ENCODE results near the gene PTDSS2.

The PTDSS2 gene

GRCh38 chr11:444396-445144 is 5.5 kb upstream of the PTDSS2 start:
- Histone ChIP-seq H3K9ac (ENCODE audit: low read depth, low read length) (no peak overlapping the region), H3K27me3 (ENCODE audit: insufficient read depth, low read length) (no peaks in the 10 kb centered on the region), H3K4me3 (ENCODE audit: low read length) (no peak overlapping the region), H3K27ac (ENCODE audit: low read depth, low read length) (no peak overlapping the region), H3K36me3 (ENCODE audit: insufficient read depth, low read length) (no peaks in the 10 kb centered on the region), H3K9me3 (ENCODE audit: insufficient read depth, low read depth, low read length) (no peaks in the 10 kb centered on the region), H3K4me1 (ENCODE audit: insufficient read depth, low read length) (0 out of 2 replicates have a peak, but pooled peaks cover 3% of the 10 kb centered on the region)
- 71% methylated on average over 10 of the region's 12 CpGs for WGBS

- H3K9ac ChIP-seq (ENCODE audit: low read depth, low read length): no peak overlapping the region
- H3K27me3 ChIP-seq (ENCODE audit: insufficient read depth, low read length): no peaks in the 10 kb centered on the region
- no peak overlapping the region for H3K4me3 ChIP-seq (ENCODE audit: low read length)
- 83% methylated on average over 20 of the region's 20 CpGs for WGBS
- H3K9me3 ChIP-seq (ENCODE audit: insufficient read depth, low read depth, low read length): no peaks in the 10 kb centered on the region
- H3K4me1 ChIP-seq (ENCODE audit: insufficient read depth, low read length): 0 out of 2 replicates have a peak, but pooled peaks cover 3% of the 10 kb centered on the region
- H3K36me3 ChIP-seq (ENCODE audit: insufficient read depth, low read length): no peaks in the 10 kb centered on the region
- H3K27ac ChIP-seq (ENCODE audit: low read depth, low read length): no peak overlapping the region
These were observed 4.1 kb upstream of the PTDSS2 start for GRCh38 chr11:445765-446588.

GRCh38 chr11:446891-447290 is 3.2 kb upstream of the PTDSS2 start:
- 0 out of 2 replicates have a peak, but pooled peaks cover under 1% of the 10 kb centered on the region for H3K36me3 ChIP-seq (ENCODE audit: insufficient read depth, low read length)
- no peak overlapping the region for H3K4me3 ChIP-seq (ENCODE audit: low read length)

DNA sequence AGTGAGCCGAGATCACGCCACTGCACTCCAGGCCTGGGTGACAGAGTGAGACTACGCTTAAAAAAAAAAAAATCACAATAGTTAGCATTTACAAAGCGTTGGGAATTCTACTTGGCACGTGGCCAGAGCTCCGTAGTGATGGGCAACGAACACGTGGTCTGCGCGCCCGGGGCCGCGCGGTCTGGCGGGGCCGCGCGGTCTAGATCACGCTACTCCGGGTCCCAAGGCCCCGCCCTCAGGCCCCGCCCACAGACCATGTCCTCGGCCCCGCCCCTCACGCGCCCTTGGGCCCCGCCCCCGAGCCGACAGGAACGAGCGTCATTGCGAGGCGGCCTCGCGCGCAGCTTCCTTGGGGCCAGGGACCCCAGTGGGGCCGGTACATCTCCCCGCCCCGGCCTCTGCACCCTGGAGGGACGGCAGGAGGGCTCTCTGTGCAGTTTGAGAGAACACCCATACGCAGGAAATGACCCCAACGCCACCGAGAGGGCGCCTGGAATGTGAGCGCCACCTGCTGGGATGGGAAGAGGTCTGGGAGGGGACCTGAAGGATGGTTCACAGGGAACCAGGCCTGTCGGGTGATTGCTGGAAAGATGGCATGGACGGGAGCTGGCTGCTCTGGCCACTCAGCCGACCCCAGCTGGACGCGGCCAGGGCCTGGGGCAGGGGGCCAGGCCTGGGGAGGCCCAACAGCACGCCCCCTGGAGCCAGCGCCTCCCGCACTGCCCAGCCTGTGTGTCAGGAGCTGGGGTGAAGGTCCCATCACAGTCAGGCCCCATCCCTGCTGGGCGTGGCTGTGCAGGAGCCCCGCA is 2.0 kb upstream of the PTDSS2 start:
- no peaks in the 10 kb centered on the region for H3K27me3 ChIP-seq (ENCODE audit: insufficient read depth, low read length)
- H3K9ac ChIP-seq (ENCODE audit: low read depth, low read length): peak overlapping the region; percentile 75
- peak overlapping the region; percentile 81 for H3K27ac ChIP-seq (ENCODE audit: low read depth, low read length)
- H3K9me3 ChIP-seq (ENCODE audit: insufficient read depth, low read depth, low read length): no peaks in the 10 kb centered on the region
- 6% methylated on average over 53 of the region's 55 CpGs for WGBS
- H3K4me1 ChIP-seq (ENCODE audit: insufficient read depth, low read length): 0 out of 2 replicates have a peak, but pooled peaks cover 3% of the 10 kb centered on the region
- peaks cover 12% of the 10 kb centered on the region for H3K36me3 ChIP-seq (ENCODE audit: insufficient read depth, low read length)
- peak overlapping the region; percentile 78 for H3K4me3 ChIP-seq (ENCODE audit: low read length)

More at GRCh38 chr11:446891-447290, 3.2 kb upstream of the PTDSS2 start:
- H3K27me3 ChIP-seq (ENCODE audit: insufficient read depth, low read length): no peaks in the 10 kb centered on the region
- no peaks in the 10 kb centered on the region for H3K9me3 ChIP-seq (ENCODE audit: insufficient read depth, low read depth, low read length)
- H3K27ac ChIP-seq (ENCODE audit: low read depth, low read length): no peak overlapping the region
- 0 out of 2 replicates have a peak, but pooled peaks cover 3% of the 10 kb centered on the region for H3K4me1 ChIP-seq (ENCODE audit: insufficient read depth, low read length)
- no peak overlapping the region for H3K9ac ChIP-seq (ENCODE audit: low read depth, low read length)
- WGBS: 87% methylated on average over 7 of the region's 7 CpGs

GRCh38 chr11:450809-451451 is 851 bp downstream of the PTDSS2 start:
- WGBS: 8% methylated on average over 46 of the region's 46 CpGs
- H3K4me3 ChIP-seq (ENCODE audit: low read length): peak overlapping the region; percentile 86
- H3K9me3 ChIP-seq (ENCODE audit: insufficient read depth, low read depth, low read length): no peaks in the 10 kb centered on the region
- peak overlapping the region; percentile 77 for H3K9ac ChIP-seq (ENCODE audit: low read depth, low read length)
- no peaks in the 10 kb centered on the region for H3K27me3 ChIP-seq (ENCODE audit: insufficient read depth, low read length)
- peaks cover 7% of the 10 kb centered on the region; the same call in 1 of the 2 replicates for H3K4me1 ChIP-seq (ENCODE audit: insufficient read depth, low read length)
- H3K36me3 ChIP-seq (ENCODE audit: insufficient read depth, low read length): peaks cover 23% of the 10 kb centered on the region
- H3K27ac ChIP-seq (ENCODE audit: low read depth, low read length): no peak overlapping the region

DNA sequence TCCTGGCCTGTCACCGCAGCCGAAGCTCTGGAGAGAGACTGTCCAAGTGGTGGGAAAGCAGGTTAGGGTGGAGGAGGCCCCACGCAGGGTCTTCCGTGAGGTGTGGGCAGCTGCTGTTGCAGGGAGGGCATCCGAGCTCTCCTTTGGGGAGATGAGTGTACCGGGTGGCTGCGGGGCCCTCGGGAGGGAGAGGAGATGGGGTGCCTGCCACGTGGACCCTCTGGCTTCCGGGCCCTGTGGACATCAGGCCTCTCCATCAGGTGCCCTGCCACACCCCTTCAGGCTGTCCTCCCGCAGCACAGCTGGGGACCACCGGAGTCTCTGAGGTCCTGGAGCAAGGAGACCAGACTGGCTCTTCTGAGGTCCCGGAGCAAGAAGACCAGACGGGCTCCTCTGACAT is 1.7 kb downstream of the PTDSS2 start:
- no peaks in the 10 kb centered on the region for H3K9me3 ChIP-seq (ENCODE audit: insufficient read depth, low read depth, low read length)
- 95% methylated on average over 14 of the region's 14 CpGs for WGBS
- H3K9ac ChIP-seq (ENCODE audit: low read depth, low read length): 0 out of 2 replicates have a peak overlapping the region, but pooled peaks have one; percentile 77
- peaks cover 11% of the 10 kb centered on the region for H3K4me1 ChIP-seq (ENCODE audit: insufficient read depth, low read length)
- H3K4me3 ChIP-seq (ENCODE audit: low read length): peak overlapping the region; percentile 86; the same call in 1 of the 2 replicates
- H3K36me3 ChIP-seq (ENCODE audit: insufficient read depth, low read length): peaks cover 23% of the 10 kb centered on the region
- no peaks in the 10 kb centered on the region for H3K27me3 ChIP-seq (ENCODE audit: insufficient read depth, low read length)
- no peak overlapping the region for H3K27ac ChIP-seq (ENCODE audit: low read depth, low read length)

DNA sequence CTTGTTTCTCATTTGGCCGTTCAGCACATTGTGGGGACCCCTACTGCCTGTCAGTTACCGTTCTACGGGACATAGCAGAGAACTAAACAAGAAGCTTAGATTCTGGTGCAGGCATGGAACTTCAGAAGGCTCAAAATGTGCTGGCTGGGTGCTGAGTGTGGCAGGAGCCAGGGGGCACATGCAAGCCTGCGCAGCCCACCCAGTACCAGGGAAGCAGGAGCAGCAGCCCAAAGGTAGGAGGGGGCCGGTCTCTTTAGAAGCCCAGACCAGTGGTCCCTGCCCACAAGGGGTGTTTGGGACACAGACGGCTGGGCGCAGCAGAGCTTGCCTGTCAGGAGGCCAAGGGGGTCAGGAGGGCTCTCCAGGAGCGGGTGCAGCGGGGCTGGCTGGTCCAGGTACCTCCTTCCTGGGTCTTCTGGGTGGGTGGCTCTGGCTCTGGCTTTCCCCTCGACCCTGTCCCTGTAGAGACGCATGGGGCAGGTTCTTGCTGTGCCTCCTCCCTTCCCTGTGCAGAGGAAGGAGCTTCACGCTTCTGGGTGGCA is 2.2 kb downstream of the PTDSS2 start:
- peaks cover 23% of the 10 kb centered on the region for H3K36me3 ChIP-seq (ENCODE audit: insufficient read depth, low read length)
- 94% methylated on average over 12 of the region's 12 CpGs for WGBS
- no peaks in the 10 kb centered on the region for H3K27me3 ChIP-seq (ENCODE audit: insufficient read depth, low read length)
- H3K4me1 ChIP-seq (ENCODE audit: insufficient read depth, low read length): peaks cover 15% of the 10 kb centered on the region
- no peaks in the 10 kb centered on the region for H3K9me3 ChIP-seq (ENCODE audit: insufficient read depth, low read depth, low read length)
- no peak overlapping the region for H3K4me3 ChIP-seq (ENCODE audit: low read length)
- no peak overlapping the region for H3K9ac ChIP-seq (ENCODE audit: low read depth, low read length)
- no peak overlapping the region for H3K27ac ChIP-seq (ENCODE audit: low read depth, low read length)

GRCh38 chr11:452916-453527 is 2.9 kb downstream of the PTDSS2 start:
- Histone ChIP-seq H3K9me3 (ENCODE audit: insufficient read depth, low read depth, low read length) (no peaks in the 10 kb centered on the region), H3K27ac (ENCODE audit: low read depth, low read length) (no peak overlapping the region), H3K4me3 (ENCODE audit: low read length) (no peak overlapping the region), H3K27me3 (ENCODE audit: insufficient read depth, low read length) (no peaks in the 10 kb centered on the region), H3K36me3 (ENCODE audit: insufficient read depth, low read length) (peaks cover 23% of the 10 kb centered on the region), H3K4me1 (ENCODE audit: insufficient read depth, low read length) (peaks cover 15% of the 10 kb centered on the region), H3K9ac (ENCODE audit: low read depth, low read length) (no peak overlapping the region)
- 96% methylated on average over 19 of the region's 19 CpGs for WGBS

DNA sequence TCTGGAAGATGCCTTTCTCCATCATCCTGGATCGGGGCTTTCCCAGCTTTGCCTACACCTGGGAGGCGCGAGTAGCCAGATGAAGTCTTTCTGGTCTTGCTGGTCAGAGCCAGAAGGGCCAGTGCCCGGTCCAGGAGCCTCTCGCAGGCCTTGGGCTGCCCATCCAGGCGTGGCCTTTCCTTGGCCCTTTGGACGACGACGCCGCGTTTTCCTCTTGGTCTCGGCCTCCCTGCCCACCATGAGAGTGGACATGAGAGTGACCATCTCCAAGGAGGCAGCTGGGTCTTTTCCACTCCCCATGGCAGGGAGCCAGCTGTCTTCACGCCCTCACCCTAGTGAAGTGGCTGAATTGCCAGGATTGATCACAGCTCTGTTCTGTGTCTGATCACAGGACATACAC is 3.5 kb downstream of the PTDSS2 start:
- peaks cover 23% of the 10 kb centered on the region for H3K36me3 ChIP-seq (ENCODE audit: insufficient read depth, low read length)
- H3K27ac ChIP-seq (ENCODE audit: low read depth, low read length): no peak overlapping the region
- no peaks in the 10 kb centered on the region for H3K9me3 ChIP-seq (ENCODE audit: insufficient read depth, low read depth, low read length)
- WGBS: 95% methylated on average over 13 of the region's 13 CpGs
- H3K9ac ChIP-seq (ENCODE audit: low read depth, low read length): no peak overlapping the region
- H3K27me3 ChIP-seq (ENCODE audit: insufficient read depth, low read length): no peaks in the 10 kb centered on the region
- no peak overlapping the region for H3K4me3 ChIP-seq (ENCODE audit: low read length)
- peaks cover 15% of the 10 kb centered on the region for H3K4me1 ChIP-seq (ENCODE audit: insufficient read depth, low read length)

DNA sequence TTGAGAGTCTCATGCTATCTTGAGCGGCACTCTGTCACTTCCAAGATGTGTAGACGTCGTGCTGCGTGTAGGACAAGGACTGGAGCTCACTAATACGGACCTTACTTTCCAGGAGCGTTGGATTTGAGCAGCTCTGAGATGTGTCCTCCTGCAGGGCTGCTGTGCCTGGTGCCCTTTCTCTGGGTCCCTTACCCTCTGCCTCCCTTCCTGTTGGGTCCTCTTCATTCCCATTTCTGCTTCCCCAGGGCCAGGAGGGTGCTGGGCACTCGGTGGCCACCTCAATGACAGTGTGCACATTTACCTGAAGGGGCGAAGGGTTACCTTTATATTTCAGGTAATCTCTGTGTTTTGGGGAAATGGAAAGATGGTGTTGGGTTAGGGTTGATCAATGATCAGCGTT is 4.0 kb downstream of the PTDSS2 start:
- no peak overlapping the region for H3K4me3 ChIP-seq (ENCODE audit: low read length)
- no peak overlapping the region for H3K27ac ChIP-seq (ENCODE audit: low read depth, low read length)
- no peak overlapping the region for H3K9ac ChIP-seq (ENCODE audit: low read depth, low read length)
- peaks cover 12% of the 10 kb centered on the region for H3K4me1 ChIP-seq (ENCODE audit: insufficient read depth, low read length)
- H3K27me3 ChIP-seq (ENCODE audit: insufficient read depth, low read length): no peaks in the 10 kb centered on the region
- H3K36me3 ChIP-seq (ENCODE audit: insufficient read depth, low read length): peaks cover 26% of the 10 kb centered on the region
- no peaks in the 10 kb centered on the region for H3K9me3 ChIP-seq (ENCODE audit: insufficient read depth, low read depth, low read length)
- 94% methylated on average over 9 of the region's 9 CpGs for WGBS

Data from HUES64 (cell line).